Dermis lymphatic vessel endothelial cell (primary cell): ENCODE data around the gene SAMD9L. TPM values are rescaled to one million over a fixed set of nuclear protein-coding genes. Genes with fewer than 3 reads are reported as not detected.

Experiments
- total RNA-seq: library from RNA; depleted of rRNA; stranded (reverse); fragments of >200 nt; gene quantifications from 2 replicates; pipeline ENCODE4 v1.2.1, GENCODE V29; 2014

SAMD9L gene
- 5.2 and 8.2 TPM in 2 replicates for total RNA-seq

GRCh38 chr7:93148144-93148543, at the start of gene SAMD9L:
SAMD9L (minus strand) TSS chr7:93148385; CDS start chr7:93135971, 12,414 bp downstream.

GRCh38 chr7:93117852-93118530, 30.2 kb downstream of the SAMD9L start, which contains the start of gene SAMD9:
SAMD9 (minus strand) TSS chr7:93117979; CDS start chr7:93106097, 11,882 bp downstream.

Other genes with a start within 250 kb of the SAMD9L start
- 13.4 and 18.3 TPM in 2 replicates for gene SAMD9, start 30.4 kb downstream of the SAMD9L start, total RNA-seq
- gene HEPACAM2, start 78.1 kb upstream of the SAMD9L start, total RNA-seq = not detected in 2 replicates
- 26.2 and 36.8 TPM in 2 replicates for gene VPS50, start 84.0 kb upstream of the SAMD9L start, total RNA-seq